IPS-18c (cell line): ENCODE results near the gene TMEM119.
"Not testable (repeated sequence)": the region's sequence is repeated elsewhere in the genome, so short reads cannot be mapped to it uniquely, and the experiment has no call there.

ENCODE experiments used
- H3K4me3 ChIP-seq: 2 replicates; pipeline ENCODE4 v1.7.0; 2013; ENCODE audit warnings: low read depth, mild to moderate bottlenecking, low read length, moderate library complexity; ENCODE audit not compliant: insufficient read depth
- H3K9me3 ChIP-seq: one replicate; pipeline ENCODE4 v1.6.1; 2013; ENCODE audit warnings: mild to moderate bottlenecking, low read length, moderate library complexity; ENCODE audit not compliant: control insufficient read depth, insufficient read depth

TMEM119 gene

DNA sequence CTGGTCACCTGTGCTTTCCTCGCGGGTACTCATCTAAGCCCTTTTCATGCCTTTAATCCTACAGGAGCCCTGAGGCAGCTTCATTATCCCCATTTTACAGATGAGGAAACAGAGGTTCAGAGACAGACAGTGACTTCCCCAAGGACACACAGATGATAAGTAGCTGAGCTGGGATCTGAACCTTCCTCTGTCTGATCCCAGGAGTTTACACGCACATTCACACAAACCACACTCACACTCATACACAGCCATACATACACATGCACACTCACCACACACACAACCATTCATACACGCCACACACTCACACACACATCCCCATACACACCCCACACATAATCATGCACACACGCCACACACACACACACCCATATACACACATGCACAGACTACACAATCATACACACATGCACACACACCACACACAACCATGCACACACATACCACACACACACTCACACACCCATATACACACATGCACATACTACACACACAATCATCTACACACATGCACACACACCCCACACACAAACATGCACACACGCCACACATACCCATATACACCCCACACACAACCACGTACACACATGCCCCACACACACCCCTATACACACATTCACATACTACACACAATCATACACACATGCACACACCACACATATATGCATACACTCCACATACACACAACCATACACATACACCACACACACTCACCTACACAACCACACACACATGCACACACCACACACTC lies 2.7 kb downstream of the TMEM119 start:
- no peak overlapping the region for H3K4me3 ChIP-seq
- peaks cover 2% of the 10 kb centered on the region for H3K9me3 ChIP-seq

DNA sequence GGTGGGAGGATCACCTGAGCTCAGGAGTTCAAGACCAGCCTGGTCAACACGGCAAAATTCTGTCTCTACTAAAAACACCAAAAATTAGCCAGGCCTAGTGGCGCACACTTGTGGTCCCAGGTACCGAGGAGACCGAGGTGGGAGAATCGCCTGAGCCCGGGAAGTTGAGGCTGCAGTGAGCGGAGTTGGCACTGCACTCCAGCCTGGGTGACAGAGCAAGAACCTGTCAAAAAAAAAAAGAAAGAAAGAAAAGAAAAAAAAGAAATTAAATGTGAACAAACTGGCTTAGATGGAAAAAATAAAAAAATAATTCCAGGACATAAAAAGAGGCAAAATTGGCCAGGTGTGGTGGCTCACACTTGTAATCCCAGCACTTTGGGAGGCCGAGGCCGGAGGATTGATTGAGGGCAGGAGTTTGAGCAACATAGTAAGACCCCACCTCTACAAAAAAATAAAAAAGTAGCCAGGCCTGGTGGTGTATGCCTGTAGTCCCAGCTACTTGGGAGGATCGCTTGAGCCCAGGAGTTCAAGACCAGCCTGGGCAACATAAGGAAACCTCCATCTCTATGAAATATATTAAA lies 3.5 kb downstream of the TMEM119 start:
- no peak overlapping the region for H3K4me3 ChIP-seq
- H3K9me3 ChIP-seq, result peaks cover 2% of the 10 kb centered on the region

DNA sequence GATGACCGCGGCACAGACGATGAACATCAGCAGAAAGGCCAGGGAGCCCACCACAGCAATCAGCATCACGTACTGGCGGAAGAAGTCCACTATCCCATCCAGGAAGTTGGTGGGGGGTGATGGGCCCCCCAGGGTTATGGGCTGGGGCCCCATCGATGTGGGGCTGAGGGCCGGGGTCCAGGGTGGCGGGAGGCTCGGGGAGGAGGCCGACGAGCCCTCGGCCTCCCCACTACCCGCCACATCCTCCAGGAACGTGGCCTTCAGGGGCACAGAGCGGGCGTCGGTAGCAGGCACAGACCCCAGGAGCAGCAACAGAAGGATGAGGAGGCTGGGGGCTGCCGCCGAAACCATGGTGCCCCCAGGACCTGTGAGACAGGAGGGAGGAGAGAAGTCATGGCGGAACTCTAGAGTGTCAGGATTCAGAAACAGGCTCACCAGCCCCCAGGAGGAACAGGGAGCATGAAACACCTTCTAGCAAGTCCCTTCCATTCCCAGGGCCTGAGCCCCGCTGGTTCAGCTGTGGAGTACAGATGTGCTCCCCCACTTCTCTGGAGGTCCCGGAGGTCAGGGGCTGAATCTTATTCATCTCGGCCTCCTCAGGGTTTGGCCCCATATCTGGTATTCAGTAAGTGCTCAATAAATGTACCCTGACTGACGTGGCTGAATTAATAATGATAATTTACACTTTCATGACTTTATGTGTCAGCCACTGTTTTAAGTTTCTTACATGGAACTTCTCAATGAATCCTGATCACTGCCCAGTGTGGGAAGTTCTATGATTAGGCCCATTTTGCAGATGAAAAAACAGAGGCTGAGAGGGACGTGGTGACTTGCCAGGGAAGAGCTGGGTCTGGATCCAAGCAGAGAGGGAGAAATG lies 5.6 kb downstream of the TMEM119 start:
- Histone ChIP-seq H3K9me3 (peaks cover 4% of the 10 kb centered on the region), H3K4me3 (no peak overlapping the region)

DNA sequence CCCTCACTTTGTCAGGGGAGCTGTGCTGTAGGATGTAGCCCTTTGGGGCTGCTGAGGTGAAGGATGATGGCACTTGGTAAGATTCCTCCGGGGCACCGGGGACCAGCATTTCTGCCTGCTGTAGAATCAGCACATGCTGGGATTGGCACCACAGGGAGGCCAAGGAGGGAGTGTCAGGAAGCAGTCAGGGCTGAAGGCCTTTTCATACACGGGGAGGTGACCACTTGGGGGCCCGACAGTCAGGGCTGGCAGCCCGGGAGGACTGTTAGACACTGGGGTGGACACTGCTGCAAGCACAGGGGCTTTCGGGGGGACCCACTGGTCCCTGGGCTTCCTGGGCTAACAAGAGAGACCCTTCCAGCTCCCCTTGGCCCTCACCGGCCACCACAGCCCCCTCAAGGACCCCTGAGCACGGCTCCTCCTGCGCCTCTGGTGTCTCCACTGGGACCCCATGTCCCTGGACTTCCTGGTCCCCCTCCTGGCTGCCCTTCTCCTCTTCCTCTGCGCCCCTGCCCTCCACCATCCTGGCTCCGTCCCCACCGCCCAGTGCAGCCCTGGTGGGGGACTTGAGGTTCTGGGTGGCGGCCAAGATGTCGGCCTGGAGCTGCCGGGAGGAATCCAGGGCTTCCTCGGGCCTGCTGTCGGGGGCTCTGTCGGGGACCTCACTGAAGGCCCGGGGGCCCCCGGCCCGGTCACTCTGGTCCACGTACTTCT lies 6.5 kb downstream of the TMEM119 start:
- H3K4me3 ChIP-seq, result no peak overlapping the region
- H3K9me3 ChIP-seq, result peaks cover 4% of the 10 kb centered on the region

DNA sequence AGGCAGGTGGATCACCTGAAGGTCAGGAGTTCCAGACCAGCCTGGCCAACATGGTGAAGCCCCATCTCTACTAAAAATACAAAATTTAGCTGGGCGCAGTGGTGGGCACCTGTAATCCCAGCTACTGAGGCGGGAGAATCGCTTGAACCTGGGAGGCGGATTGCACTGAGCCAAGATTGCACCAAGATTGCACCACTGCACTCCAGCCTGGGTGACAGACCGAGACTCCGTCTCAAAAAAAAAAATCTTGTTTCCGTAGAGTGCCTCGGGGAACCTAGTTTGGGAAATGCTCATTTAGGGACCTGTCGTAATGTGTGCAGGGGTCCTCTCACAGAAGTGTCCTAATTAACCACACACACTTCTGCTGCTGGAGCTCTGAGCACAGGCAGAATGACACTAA lies 7.4 kb downstream of the TMEM119 start:
- not testable (repeated sequence) for H3K4me3 ChIP-seq, H3K9me3 ChIP-seq

DNA sequence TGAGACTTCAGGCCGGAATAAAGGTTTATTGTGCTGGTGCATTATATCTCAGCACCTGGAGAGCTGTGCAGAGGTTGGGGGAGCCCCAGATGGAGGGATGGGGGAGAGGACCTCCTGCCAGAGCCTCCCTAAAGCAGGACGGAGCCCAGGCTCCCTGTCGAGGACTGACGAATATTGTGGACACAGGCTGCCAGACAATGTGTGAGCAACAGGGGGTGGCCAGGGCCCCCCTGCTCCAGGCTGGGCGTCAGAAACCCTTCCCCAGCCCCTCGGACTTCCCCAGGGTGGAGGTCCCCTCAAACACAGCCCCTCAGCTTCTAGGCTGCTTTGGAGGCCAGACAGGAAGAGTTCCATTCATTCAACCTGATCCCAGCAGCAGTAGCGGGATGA lies 8.0 kb downstream of the TMEM119 start:
- Histone ChIP-seq H3K4me3 (no peak overlapping the region), H3K9me3 (peaks cover 4% of the 10 kb centered on the region)

DNA sequence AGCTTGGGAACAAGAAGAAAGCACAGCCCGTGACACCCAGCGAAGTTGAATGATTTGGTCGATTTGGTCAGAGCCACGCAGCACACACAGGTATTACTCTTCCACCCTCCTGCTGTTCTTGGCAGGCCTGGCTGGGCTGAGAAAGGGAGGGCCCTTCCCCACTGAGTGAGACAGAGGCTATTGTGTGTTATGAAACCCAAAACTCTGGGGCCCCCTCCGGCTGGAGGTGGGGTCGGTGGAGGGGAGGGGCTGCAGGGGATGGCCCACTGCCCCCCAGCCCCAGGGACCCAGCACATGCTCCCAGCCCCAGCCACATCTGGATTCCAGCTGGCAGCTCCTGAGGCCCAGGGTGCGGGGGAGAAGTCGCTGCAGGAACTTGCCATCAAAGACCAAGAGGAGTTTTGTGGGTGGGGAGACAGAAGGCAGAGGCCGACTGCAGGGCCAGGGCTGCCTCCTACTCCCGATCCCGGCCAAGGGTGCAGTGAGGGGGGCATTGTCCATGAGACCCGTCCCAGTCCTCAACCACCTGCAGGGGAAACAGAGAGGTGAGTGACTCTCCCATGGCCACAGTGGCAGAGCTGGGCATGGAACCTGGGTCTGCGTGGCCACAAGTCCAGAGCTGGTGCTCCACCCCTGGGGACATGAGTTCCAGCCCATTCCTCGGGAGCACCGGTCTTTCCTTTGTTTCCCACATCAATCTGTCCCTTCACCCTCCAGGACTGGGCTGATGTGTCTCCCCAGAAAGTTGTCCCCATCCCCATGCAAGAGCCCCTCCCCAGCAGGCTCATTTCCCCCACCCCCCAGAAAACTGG lies 8.7 kb downstream of the TMEM119 start:
- H3K4me3 ChIP-seq, result no peak overlapping the region
- peaks cover 4% of the 10 kb centered on the region for H3K9me3 ChIP-seq

DNA sequence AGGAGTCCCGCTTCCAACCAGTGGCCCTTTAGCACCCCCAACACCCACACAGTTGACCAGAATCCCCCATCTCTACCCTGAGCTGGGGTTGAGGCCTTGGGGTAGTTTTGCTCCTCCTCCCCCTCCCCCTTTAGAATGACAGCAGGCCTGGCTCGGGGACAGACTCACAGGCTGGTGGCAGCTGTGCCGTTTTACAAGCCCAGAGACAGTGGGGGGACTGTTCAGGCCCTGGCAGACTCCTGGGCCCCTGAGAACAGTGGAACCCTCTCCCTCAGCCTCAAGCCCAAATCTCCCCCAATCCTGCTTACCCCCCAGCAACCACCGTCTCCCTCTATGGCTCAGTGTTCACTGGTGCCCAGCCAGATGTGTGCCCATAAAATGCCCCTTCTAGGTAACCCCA lies 10.1 kb downstream of the TMEM119 start:
- Histone ChIP-seq H3K4me3 (no peak overlapping the region), H3K9me3 (peaks cover 2% of the 10 kb centered on the region)

DNA sequence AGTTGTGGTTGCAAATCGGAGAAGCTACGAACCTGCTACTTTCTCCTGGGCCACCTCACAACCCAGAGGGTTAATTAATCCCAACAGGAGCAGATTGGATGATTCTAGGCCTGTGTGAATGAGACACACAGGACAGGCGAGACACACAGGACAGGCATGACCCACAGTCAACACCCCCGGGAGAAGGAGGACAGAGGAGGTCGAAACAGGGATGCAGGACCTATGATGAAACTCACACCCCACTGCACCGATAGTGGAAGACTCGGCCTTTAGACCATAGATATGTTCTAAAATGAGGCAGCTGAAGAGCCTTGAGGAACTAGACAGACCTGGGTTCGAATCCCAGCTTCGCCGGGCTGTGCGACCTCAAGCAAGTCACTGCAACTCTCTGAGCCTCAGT lies 11.6 kb downstream of the TMEM119 start:
- Histone ChIP-seq H3K9me3 (peaks cover 2% of the 10 kb centered on the region), H3K4me3 (no peak overlapping the region)

DNA sequence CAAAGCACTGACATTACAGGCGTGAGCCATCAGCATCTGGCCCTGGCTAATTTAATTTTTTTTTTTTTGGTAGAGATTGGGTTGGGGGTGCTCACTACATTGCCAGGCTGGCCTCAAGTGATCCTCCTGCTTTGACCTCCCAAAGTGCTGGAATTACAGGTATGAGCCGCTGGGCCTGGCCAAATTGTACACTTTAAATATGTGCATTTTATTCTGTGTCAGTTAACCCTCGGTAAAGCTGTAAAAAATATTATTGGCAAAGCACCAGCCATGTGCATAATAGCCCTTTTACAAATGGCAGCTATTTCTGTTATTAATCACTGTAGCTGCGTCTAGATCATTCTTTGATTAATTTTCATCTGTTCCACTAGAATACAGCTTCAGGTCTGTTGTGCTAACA lies 12.0 kb downstream of the TMEM119 start:
- Histone ChIP-seq H3K4me3 (no peak overlapping the region), H3K9me3 (peaks cover 2% of the 10 kb centered on the region)

DNA sequence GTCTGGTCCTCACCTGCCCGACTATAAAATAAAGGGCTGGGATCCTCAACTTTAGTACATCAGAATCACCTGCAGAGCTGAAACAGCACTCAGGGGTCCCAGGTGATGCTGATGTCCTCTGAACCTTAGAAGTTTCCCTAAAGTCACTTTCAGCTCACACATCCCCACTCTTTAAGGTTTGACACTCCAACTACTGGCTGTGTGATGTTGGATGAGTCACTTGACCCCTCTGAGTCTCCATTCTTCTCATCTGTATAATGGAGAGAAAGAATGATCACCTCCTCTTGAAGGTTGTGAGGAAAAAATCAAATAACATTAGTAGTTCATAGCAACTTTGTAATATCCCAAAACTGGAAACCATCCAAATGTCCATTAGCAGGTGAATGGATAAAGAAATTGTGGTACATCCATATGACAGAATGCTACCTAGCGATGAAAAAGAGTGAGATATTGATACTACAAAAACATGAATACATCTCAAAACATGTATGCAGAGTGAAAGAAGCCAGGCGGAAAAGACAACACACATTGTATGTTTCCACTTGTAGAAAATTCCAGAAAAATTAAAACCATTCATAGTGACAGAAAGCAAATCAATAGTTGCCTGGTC lies 13.3 kb downstream of the TMEM119 start:
- no peak overlapping the region for H3K4me3 ChIP-seq

DNA sequence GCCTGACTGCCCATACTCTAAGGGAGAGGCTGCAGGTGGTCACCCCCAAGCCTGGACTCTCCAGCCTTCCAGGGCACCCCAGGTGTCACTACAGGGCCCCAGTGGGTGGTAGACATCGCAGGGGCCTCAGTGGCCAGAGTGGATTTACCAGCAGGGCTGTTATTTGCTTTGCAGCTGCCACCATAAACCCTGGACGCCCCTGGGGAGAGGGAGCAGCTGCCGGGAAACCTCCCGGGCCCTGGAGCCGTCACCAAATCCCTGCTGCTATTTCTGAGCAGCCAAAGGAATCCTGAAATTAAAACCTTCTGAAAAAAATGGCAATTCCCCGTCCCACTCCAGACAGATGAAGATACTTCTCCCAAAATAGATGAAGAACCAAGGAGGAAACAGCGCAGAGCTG lies 13.9 kb downstream of the TMEM119 start:
- Histone ChIP-seq H3K9me3 (peaks cover 2% of the 10 kb centered on the region), H3K4me3 (no peak overlapping the region)

More for the DNA sequence above, 13.3 kb downstream of the TMEM119 start:
- H3K9me3 ChIP-seq, result peaks cover 2% of the 10 kb centered on the region

DNA sequence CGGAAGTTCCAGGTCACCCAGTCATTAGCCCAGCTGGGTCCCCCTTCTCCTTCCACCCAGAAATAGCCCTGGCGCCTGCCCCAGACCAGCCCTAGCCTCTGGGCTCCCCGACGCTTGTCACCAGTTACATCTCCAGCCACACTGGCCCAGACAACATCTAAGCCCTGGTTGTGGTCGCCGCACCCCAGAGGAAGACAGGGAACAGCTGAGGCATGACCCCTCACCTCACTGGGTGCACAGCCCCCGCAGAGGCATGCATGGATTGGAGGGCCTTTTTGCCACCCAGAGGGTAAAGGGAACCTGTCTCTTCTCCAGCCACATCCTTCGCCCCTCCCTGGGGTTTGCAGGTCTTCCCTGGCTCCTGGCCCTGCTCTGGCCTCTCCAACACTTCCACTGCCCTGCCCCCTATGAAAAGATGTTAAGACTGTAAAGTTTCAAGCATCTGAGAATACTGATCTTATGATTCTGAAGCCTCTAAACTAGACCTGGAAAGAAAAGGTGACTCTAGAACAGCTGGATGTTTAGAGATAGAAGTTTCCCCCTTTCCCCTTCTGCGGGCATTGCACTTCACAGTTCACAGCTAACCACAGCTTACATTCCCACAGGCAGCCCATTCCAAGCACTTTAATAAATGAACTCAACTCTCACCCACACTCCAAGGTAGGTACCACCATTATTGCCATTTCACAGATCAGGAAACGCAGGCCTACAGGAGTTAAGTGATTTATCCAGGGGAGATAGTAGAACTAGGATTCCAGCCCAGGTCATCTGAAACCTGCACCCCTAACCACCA lies 14.7 kb downstream of the TMEM119 start:
- Histone ChIP-seq H3K9me3 (peaks cover 2% of the 10 kb centered on the region), H3K4me3 (no peak overlapping the region)

DNA sequence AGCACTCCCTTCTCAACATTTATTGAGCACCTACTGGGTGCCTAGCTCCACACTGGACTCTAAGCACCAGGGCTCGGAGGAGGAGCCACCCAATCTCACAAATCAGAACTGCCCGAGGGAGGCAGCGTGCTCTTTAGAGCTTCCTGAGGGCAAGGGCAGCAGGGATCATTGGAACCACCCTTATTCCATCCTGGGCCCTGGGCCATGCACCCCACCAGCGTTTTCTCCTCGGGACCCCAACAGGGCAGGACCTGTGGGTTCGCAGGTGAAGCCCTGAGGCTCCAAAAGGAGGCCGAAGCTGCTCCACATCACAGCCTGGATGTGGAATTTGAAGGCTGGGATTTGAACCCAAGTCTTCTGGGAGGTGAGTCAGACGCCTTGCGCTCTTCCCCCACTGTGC lies 15.4 kb downstream of the TMEM119 start:
- Histone ChIP-seq H3K9me3 (no peaks in the 10 kb centered on the region), H3K4me3 (no peak overlapping the region)

DNA sequence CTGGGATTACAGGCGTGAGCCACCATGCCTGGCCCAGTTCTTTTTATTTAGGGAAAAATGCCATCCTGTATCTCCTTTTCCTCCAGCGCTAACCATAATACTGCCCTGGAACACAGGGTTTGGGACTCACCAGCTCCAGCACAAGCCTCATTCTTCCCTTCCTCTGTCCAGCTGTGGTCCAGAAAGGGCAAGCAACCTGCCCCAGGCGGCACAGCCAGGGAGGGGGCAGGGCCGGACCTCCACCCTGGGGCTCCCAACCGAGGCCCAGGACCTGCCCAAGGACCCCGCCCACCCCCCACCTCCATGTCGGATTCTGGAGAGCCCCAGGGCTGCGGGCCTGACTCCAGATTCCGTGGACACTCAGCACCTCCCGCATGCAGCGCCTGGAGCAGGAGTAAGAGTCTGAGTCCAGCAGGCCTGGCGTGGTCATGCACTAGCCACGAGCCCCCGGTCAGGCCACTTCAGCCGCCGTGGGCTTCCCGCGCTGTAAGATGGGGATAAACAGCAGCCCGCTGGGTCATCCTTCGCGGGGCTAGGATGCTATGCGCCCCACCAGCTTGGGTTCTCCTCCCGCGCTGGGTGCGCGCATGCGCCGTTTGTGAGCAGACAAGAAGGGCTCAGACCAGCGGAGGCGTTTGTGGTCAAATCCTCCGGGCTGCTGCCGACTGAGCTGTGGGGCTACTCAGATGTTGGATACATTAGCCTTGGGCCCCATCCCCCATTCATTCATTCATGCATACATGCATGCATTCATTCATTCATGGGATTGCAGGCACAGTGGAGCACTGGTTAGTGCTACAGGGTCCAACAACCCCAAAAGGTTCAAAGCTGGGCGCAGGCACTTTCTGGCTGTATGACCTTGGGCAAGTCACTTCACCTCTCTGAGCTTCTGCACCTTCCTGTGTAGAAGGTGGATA lies 16.3 kb downstream of the TMEM119 start:
- Histone ChIP-seq H3K9me3 (no peaks in the 10 kb centered on the region), H3K4me3 (no peak overlapping the region)
